Measurements from ENCODE around the gene CLSTN3. TPM values are rescaled to one million over a fixed set of nuclear protein-coding genes. Genes with fewer than 3 reads are reported as not detected.
A peak's percentile ranks its signal among the peaks of the same experiment; 100 is the strongest.

The CLSTN3 gene
- total and polyA plus RNA-seq, 2 of the 13 experiments (the other 11 are each of a cell fraction or from before 2014, with no cell fraction given) = 26.2 to 94.1 TPM

DNA sequence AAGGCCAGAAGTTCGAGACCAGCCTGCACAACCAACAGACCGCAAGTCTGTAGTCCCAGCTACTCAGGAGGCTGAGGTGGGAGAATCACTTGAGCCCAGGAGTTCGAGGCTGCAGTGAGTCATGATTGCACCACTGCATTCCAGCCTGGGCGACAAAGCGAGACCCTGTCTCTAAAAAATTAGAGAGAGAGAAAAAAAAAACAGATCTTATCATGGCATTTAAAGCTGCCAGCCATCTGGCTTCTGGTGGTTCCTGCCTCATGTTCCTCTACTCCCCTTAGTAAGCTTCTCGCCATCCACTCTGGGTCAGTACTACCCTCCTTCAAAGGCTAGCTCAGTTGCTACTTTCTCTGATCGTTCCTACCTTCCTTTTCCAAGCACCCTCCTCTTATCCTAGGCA is 16.1 kb downstream of the CLSTN3 start:
- TF ChIP-seq ZC3H13 (CRISPR knock-in tag; IDR thresholded peaks at IDR 0.05) (no peak), SOX13 (IDR thresholded peaks at IDR 0.05) (no peak), SOX13 (CRISPR knock-in tag; conservative IDR thresholded peaks at IDR 0.05 in 1 of 2, IDR thresholded peaks at IDR 0.05 in 1 of 2) (no peak)
- intact Hi-C loops (cut with micrococcal nuclease; ENCODE audit: unreplicated experiment) = no loop called here
- Histone ChIP-seq H3K9ac (ENCODE audit: insufficient read depth, low read depth, low read length) (no peak overlapping the region), H3K36me3 (replicated peaks in 1 of 2; ENCODE audit: control insufficient read depth in 1 of 2, insufficient read depth in 2 of 2, low read length in 2 of 2) (peaks cover 26 to 82% of the 10 kb centered on the region in 2 experiments), H4K20me1 (ENCODE audit: insufficient read depth, low read length) (no peaks in the 10 kb centered on the region), H3K27me3 (ENCODE audit: control insufficient read depth in 1 of 2, insufficient read depth in 2 of 2, low read length in 2 of 2) (no peaks in the 10 kb centered on the region), H2AFZ (ENCODE audit: low read length) (no peak overlapping the region), H3K79me2 (ENCODE audit: insufficient read depth, low read length) (no peaks in the 10 kb centered on the region), H3K27ac (ENCODE audit: extremely low read length, insufficient read depth, low read length) (no peak overlapping the region), H3K4me2 (ENCODE audit: low read depth, low read length) (no peak overlapping the region), H3K4me1 (ENCODE audit: insufficient read depth, low read length) (no peaks in the 10 kb centered on the region; the same call in 1 of the 2 replicates), H3K9me3 (ENCODE audit: low read length) (no peaks in the 10 kb centered on the region), H3K4me3 (replicated peaks in 1 of 3; ENCODE audit: insufficient read depth in 1 of 3, low read depth in 2 of 3, low read length in 3 of 3) (no peak overlapping the region)
- in situ Hi-C loops (cut with HindIII; ENCODE audit: extremely low pct_ligation_motif_present, low pct_unique_long_range_greater_than_20kb) = no loop called here
- BruUV-seq (replicated peaks) = no TSS peak
- ChIA-PET CTCF (ENCODE audit: low intra/inter-chr PET ratio, low total read pairs) (no interaction called here), POLR2A (no interaction called here)
- DNase-seq (ENCODE audit: low spot score) (no peak), FAIRE-seq (no peak), ATAC-seq (no peak)
- WGBS (ENCODE audit: low lambda C conversion rate) = 94% methylated on average over 7 of the region's 7 CpGs

DNA sequence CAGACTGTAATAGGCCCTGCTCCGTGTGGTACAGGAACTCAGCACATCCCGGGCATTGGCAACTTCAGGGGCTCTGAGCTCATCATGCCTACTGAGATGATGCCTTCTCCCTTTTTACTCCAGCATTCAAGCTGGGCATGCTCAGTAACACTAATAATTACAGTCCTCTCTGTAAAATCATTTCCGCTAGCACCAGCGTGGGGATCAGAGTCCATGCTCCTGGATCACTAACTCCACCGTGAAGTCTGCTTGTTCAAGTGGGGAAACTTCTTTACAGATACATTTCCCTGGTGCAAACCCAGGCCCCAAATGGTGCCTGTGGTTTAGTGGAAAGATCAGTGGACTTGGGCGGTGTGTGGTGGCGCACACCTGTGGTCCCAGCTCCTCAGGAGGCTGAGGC is 16.7 kb downstream of the CLSTN3 start:
- no peak for FAIRE-seq
- H3K4me2 ChIP-seq (ENCODE audit: low read depth, low read length) = no peak overlapping the region
- H3K4me1 ChIP-seq (ENCODE audit: insufficient read depth, low read length) = no peaks in the 10 kb centered on the region; the same call in 1 of the 2 replicates
- no peaks in the 10 kb centered on the region for H3K79me2 ChIP-seq (ENCODE audit: insufficient read depth, low read length)
- WGBS (ENCODE audit: low lambda C conversion rate) = 84% methylated on average over 7 of the region's 7 CpGs
- no peaks in the 10 kb centered on the region for H4K20me1 ChIP-seq (ENCODE audit: insufficient read depth, low read length)
- ATAC-seq = no peak
- H3K9ac ChIP-seq (ENCODE audit: insufficient read depth, low read depth, low read length) = no peak overlapping the region
- 0 out of 2 replicates have a peak, but pooled peaks have one; percentile 7 for TF ChIP-seq HNF4A (CRISPR knock-in tag; IDR thresholded peaks at IDR 0.05)
- no peak for TF ChIP-seq ATAD3A (CRISPR knock-in tag; IDR thresholded peaks at IDR 0.05)
- ChIA-PET CTCF (ENCODE audit: low intra/inter-chr PET ratio, low total read pairs) (no interaction called here), POLR2A (no interaction called here)
- H3K4me3 ChIP-seq (replicated peaks in 1 of 3; ENCODE audit: insufficient read depth in 1 of 3, low read depth in 2 of 3, low read length in 3 of 3) = no peak overlapping the region
- no peaks in the 10 kb centered on the region for H3K27me3 ChIP-seq (ENCODE audit: control insufficient read depth in 1 of 2, insufficient read depth in 2 of 2, low read length in 2 of 2)
- no peak overlapping the region for H3K27ac ChIP-seq (ENCODE audit: extremely low read length, insufficient read depth, low read length)
- no peaks in the 10 kb centered on the region for H3K9me3 ChIP-seq (ENCODE audit: low read length)
- H3K36me3 ChIP-seq (replicated peaks in 1 of 2; ENCODE audit: control insufficient read depth in 1 of 2, insufficient read depth in 2 of 2, low read length in 2 of 2) = peaks cover 25 to 75% of the 10 kb centered on the region in 2 experiments
- intact Hi-C loops (cut with micrococcal nuclease; ENCODE audit: unreplicated experiment) (no loop called here), in situ Hi-C loops (cut with HindIII; ENCODE audit: extremely low pct_ligation_motif_present, low pct_unique_long_range_greater_than_20kb) (no loop called here)
- BruUV-seq (replicated peaks) = no TSS peak
- no peak overlapping the region for H2AFZ ChIP-seq (ENCODE audit: low read length)
- DNase-seq (ENCODE audit: low spot score) = no peak

Measured in HepG2 (cell line).